Endometrial microvascular endothelial cells (primary cell): ENCODE data around the gene BNIP3. TPM values are rescaled to one million over a fixed set of nuclear protein-coding genes. Genes with fewer than 3 reads are reported as not detected.
"Not testable (repeated sequence)": the region's sequence is repeated elsewhere in the genome, so short reads cannot be mapped to it uniquely, and the experiment has no call there.

Experiments
- in situ Hi-C: cut with HindIII; loops from 2 replicates; pipeline ENCODE4 v1.10.0; 2017; ENCODE audit warnings: low sequenced_read_pairs, low pct_unique_long_range_greater_than_20kb; ENCODE audit errors: inconsistent ontology term
- total RNA-seq: library from RNA; depleted of rRNA; stranded (reverse); fragments of >200 nt; gene quantifications from one replicate; pipeline ENCODE4 v1.2.3, GENCODE V29; 2015; ENCODE audit errors: inconsistent ontology term

Gene BNIP3
- total RNA-seq, 1 donor from 2014 or later, result 96.4 TPM

DNA sequence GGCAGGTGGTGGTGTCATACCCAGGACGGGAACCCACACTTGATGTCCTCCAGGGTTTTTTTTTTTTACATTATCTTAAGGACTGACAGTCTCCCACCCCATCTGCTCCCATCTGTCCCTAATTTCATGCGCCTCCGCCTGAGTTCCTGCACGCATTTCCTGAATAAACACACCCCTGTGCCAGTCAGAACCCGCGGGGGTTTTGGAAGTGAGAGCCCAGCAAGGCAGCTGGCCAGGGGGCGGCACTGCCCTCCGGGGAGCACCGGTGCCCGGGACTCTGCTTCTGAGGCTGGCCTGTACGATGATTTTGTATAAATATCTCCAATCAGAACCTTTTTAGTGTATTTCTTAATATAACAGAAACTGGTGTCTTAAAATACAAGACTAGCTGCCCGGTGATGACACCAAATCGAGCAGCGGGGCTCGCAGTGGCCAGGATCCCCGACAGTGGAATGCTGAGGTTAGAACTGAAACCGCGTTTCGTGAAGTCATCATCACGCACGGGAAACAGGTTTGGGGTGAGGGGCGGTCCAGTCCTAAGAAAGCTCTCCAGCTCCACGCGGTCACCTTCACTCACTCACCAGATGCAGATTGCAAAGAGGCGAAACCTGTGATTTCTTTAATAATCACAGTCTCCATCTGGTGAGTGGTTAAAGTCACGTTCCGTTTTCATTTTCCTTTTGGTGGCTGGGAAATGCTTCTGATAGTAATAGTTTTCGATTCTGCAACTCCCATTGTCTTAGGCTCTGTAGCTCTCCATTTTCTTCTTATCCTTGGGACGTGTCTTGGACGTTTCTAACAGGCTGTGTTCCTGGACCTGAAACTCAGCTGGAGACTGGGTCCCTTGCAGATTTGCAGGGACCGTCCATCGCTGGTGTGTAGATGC is 19.7 kb downstream of the BNIP3 start:
- in situ Hi-C loops, result no loop called here

DNA sequence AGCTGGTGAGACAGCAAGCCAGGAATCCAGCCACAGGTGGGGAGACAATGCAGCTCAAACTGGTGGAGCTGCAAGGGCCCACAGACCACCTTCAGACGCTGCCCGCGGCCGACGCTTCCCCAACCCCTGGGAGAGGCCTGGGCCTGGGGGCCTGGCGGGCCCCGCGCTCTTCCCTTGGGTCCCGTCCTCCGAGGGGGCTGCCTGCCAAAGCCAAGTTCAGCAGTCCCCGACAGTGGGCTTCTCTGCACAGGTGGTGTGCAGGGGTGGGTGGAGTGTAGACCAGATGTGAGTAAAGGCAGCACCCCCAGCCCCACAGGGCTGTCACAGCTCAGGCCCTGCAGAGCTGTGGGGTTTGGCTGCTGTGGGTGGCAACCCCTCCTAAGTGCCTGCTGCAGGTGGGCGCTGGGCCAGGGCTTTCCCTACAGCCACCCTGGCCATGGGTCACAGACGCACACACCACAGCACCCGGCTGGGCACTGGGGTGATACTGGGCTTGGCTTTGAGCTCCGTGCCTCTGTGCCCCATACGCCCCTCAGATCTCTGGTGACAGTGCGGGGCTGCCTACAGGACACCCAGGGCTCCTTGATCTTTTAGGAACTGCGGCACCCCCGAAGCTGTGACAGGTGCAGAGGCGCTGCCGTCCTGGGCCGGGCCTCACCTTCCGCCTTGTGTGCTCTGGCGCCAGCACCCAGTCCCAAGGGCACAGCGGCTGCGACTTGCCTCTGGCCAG is 20.5 kb downstream of the BNIP3 start:
- in situ Hi-C loops, result no loop called here

DNA sequence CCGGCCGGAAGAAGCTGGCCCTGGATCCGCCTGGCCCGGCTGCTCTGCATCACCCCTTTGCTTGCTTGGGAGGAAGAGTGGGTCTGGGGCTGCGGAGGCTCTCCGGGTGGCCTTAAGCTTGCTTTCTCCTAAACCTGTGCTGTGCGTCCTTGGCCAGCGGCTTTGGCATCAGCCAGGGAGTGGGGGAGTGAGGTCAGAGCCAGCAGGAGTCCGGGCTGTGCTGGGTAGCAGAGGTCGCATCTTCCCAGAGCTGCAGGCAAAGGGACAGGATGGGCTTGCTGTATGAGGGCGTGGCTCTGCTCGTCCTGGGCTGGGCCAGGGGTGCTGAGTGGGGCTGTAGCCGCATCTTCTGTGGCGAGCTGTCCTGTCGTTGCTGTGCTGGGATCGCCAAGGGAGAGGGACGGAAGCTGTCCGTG is 21.1 kb downstream of the BNIP3 start:
- in situ Hi-C loops, result no loop called here

DNA sequence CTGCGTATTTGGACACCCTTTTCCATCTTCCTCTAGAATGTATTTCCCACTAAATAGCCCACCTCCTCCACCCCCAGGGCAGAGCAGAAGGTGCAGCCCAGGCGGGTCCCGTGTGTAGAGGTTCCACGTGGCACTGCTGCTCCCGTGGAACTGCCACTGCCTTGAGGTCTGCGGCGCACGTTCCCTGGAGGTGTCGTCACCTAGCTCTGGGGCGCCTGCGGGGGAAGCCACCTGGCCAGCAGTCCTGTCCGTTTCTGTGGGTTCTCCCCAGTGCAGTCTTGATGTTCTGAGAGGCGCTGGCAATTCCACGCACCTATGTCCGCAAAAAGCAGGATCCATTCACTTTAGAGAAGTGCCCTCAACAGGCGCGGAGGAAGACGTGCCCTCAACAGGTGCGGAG is 21.9 kb downstream of the BNIP3 start:
- in situ Hi-C loops, result no loop called here

DNA sequence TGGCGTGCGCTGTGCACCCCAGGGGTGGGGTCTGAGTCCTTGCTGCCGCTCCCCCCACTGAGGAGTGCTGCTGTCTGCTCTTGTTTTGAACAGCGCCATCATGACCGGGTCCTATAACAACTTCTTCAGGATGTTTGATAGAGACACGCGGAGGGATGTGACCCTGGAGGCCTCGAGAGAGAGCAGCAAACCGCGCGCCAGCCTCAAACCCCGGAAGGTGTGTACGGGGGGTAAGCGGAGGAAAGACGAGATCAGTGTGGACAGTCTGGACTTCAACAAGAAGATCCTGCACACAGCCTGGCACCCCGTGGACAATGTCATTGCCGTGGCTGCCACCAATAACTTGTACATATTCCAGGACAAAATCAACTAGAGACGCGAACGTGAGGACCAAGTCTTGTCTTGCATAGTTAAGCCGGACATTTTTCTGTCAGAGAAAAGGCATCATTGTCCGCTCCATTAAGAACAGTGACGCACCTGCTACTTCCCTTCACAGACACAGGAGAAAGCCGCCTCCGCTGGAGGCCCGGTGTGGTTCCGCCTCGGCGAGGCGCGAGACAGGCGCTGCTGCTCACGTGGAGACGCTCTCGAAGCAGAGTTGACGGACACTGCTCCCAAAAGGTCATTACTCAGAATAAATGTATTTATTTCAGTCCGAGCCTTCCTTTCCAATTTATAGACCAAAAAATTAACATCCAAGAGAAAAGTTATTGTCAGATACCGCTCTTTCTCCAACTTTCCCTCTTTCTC is 26.0 kb downstream of the BNIP3 start:
- in situ Hi-C loops, result no loop called here

DNA sequence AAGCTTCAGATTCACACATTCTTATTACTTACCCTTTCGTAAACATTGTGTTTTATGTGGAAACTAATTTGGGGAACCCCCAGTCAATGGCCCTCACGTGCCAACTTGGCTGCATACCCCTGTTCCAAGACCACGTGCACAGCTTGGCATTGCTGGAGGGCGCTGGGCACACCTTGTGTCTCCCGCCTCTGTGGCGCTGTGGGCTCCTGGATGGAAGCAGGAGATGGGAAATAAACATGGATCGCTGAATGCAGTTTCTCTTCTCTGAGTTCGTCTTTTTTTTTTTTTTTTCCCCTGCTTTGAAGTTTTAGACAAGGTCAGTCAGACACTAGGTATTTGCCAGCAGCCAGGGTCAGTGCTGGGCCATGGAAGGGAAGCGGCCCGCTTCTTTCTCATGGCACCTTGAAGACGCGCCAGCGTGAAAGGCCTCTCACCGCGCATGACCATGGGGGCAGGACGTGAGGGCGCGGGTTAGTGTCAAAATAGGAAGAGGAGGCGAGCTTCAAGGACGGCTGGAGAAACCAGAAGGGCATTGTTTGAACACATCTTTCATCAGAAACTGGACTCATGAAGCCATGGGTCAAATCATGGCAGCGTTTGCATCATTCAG is 27.3 kb downstream of the BNIP3 start:
- in situ Hi-C loops, result no loop called here

DNA sequence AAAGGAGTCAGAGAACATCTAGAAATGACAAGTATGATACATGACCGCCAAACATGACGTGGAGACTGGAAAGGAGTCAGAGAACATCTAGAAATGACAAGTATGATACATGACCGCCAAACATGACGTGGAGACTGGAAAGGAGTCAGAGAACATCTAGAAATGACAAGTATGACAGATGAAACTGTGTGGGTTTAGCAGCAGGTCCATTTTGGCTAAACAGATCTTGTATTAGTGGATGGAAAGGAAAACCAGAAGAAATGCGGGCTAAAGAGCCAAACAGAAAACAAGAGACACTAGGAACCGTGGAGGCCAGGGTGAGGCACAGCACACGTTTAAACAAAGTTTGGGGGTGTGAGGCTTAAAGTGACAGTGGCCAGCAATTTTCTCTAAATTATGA is 31.8 kb downstream of the BNIP3 start:
- in situ Hi-C loops, result not testable (repeated sequence)

DNA sequence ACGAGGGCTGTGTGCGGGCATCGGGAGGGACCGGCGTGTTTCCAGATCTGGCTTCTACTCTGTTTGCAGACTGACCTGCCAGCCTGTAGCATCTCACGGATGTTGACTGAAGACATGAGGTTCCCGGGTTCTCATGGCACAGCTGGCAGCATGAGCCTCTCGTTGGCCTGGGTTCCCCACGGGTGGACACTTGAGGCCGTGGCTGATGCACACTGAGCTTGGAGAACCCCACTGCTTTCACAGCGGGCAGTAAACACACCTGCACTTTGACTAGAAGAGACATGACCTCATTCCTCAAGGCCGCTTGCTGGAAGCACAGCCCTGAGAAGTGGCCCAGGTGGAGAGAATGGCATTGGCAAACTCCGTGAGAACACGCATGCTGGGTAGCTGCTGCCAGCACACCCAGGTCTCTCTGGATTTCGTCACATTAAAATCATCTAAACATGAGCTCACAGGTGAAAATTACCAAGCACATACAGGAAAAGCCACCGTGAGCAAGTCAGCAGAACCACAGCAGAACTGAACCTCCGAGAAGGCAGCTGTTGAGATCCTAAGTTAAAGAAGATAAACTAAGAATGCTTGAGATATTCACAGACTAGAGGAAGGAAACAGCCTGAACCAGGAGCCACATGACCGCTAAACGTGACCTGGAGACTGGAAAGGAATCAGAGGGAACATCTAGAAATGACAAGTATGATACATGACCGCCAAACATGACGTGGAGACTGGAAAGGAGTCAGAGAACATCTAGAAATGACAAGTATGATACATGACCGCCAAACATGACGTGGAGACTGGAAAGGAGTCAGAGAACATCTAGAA is 32.5 kb downstream of the BNIP3 start:
- in situ Hi-C loops, result no loop called here

DNA sequence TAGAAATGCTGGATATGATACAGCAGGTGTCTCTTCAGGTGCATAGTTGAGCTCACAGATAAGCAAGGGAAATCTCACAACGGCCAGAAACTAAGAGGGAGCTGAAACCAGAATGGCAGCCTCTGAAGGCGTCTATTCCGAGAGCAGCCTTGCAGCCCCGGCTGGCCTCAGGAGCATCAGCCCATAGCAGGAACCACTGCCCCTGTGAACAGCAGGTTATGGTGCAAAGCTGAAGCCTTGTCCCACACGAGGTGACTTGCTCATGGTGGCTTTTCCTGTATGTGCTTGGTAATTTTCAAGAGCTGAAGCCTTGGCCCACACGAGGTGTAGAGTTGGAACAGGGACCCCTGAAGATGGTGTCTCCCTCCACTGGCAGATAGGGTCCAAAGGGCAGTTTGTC is 33.2 kb downstream of the BNIP3 start:
- in situ Hi-C loops, result no loop called here

DNA sequence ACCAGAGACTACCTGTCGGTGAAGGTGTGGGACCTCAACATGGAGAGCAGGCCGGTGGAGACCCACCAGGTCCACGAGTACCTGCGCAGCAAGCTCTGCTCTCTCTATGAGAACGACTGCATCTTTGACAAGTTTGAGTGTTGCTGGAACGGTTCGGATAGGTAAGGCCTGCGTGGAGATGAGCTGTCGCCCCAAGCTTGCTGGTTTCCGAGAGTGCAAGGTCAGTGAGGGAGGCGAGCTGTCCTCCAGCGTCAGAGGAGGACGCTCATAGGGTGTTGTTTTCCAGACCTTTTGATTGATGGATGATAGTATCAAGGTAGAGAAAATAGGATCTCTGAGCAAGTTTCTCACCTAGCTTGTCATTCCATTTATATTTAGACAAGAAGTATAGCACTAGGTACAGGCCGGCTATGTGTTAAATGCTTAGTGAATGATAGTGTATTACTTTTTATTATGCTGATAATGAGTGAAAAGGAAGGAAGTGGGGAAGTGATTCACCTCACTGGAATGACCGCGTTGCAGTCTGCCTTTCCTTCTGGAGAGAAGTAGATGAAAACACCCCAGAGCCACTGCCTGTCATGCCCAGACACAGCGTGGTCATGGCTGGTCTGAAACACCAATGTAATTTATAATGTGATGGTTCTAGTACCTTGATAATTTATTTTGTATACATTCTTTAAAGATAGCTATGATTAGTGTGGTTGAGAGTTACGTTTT is 33.9 kb downstream of the BNIP3 start:
- in situ Hi-C loops, result no loop called here

DNA sequence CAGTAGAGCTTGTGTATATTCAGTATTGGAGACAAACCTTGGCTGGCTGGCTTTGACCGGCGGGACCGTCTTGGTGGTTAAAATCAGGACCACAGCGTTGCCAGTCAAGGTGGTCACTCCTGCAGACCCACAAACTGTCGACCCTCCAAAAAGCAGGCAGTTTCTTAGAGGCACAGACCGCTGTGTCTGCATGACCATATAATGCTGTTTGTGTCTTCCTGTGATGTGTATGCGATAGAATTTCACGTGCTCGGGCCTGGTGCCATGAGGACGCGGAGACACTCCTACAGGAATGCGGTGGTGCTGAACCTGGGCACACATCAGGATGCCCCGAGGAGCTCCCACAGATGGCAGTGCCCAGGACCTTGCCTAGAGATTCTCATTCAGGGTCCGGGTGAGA is 34.8 kb downstream of the BNIP3 start:
- in situ Hi-C loops, result no loop called here

DNA sequence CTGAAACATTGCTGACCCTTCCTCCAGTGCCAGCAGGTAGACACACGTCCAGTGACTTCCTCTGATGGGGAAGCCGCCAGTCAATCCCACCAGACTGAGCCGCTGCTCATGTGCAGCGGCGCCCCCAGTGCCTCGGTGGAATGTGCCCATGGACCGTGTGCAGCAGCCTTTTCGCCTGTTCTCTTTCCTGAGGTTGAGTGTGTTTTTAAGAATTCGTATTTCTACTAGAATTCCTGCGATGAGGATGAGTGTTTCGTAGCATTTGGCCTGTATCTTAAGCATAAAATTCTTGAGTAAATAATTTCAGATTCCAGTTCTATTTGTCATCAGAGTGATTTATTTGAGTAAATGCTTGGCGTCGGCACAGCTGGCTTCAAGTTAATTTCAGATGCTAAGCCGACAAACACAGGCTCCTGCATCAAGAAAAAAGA is 35.4 kb downstream of the BNIP3 start:
- in situ Hi-C loops, result no loop called here

DNA sequence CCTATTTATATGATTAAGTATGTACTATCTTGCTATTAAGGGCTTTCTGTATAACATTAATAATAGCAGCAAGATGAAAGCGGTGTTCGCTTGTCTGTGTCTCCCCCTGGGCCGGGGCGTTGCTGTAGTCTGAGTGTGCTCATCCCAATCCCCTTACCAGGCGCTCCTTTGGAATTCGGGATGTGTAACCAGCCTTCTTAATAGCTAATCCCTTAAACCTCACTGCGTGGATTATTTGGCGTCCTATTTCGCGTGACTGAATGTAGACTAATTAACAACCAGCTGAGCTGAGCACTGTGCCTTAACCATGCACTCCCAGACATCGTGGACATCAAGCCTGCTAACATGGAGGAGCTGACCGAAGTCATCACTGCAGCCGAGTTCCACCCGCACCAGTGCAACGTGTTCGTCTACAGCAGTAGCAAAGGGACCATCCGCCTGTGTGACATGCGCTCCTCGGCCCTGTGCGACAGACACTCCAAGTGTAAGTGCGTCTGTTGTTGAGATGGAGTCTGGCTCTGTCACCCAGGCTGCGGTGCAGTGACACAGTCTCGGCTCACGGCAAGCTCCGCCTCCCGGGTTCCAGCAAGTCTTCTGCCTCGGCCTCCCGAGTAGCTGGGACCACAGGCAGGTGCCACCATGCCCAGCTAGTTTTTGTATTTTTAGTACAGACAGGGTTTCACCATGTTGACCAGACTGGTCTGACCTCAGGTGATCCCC is 36.6 kb downstream of the BNIP3 start:
- in situ Hi-C loops, result no loop called here

DNA sequence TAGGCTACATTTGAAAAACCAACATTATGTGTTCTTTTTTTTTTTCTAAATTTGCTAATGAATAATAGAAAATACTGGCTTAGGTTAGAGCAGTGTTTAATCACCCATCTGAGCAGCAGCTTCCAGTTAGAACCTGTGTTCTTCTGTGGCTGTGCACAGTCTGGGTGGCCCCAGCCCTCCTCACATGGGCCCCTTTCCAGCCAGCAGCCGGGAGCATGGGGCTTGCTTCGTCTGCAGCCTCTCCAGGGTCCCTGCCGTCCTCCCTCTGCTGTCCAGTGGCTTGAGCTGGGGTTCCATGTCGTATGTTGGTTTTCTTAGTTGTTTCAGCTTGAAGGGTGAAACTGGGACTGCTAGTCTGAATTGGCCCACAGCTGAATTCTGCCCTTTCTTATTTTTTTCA is 37.3 kb downstream of the BNIP3 start:
- in situ Hi-C loops, result no loop called here

DNA sequence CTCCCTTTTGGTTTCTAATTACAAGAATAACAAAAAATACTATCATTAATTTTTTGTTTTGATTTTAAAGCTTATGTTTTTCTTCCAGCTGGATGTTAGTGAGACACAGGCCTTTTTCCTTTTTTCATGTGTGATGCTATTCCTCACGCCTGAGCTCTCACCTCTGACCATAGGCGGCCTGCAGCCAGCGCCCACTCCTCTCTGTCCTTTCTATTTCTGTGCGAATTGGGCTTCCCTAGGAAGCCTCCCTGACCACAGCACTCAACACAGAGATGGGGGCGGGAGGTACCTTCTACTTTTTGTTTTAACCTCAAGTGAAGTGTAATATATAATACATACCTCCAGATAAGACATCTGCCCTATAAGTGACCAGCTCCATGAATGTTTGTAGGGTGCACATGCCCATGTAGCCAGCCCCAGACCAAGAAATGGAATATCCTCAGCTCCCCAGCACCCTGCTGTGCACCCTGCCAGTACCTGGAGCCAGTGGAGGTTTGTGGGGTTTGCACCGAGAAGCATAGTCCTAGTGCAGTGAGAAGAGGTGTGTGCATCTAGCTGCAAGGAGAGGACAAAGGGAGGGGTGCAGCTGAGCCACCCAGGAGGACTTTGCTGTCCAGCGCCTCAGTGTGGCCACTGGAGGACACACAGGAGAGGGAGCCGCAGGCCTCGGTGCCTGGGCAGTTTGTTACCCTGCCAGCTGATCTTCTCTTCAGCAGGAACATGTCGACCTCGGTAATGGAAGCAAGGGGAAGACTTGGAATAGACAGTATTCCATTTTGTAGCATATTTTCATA is 38.5 kb downstream of the BNIP3 start:
- in situ Hi-C loops, result no loop called here

DNA sequence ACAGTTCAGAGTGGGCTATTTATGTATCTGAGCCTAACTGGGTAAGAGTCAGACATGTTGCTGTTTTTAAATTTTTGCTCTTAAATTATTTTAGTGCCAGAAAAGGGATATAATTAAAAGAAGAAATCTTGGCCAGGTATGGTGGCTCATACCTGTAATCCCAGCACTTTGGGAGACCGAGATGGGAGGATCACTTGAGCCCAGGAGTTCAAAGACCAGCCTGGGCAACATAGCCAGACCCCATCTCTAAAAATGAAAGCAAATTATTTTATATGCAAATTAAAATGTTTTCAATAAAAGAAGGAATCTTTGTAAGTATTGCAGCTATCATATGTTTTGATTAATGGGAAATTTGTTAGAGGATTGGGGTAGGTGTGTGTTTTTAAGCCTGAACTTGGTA is 39.3 kb downstream of the BNIP3 start:
- in situ Hi-C loops, result no loop called here
